OCI-LY7 (cell line): ENCODE results near the gene VSIR.

ENCODE experiments used
- EZH2phosphoT487 ChIP-seq: fragments of 200-600 bp; sonication (generic); IDR thresholded peaks from 2 replicates; pipeline ENCODE4 v1.6.1; 2018; ENCODE audit warnings: low read depth, borderline replicate concordance, mild to moderate bottlenecking, mixed run types, antibody characterized with exemption, low read length, moderate library complexity, mixed read lengths
- TF ChIP-seq, protein P1 (sequence below): fragments of 200-600 bp; sonication (generic); conservative IDR thresholded peaks from 2 replicates; pipeline ENCODE4 v1.5.1; 2014; ENCODE audit warnings: mild to moderate bottlenecking, antibody characterized with exemption, low read length, moderate library complexity, mixed read lengths

DNA sequence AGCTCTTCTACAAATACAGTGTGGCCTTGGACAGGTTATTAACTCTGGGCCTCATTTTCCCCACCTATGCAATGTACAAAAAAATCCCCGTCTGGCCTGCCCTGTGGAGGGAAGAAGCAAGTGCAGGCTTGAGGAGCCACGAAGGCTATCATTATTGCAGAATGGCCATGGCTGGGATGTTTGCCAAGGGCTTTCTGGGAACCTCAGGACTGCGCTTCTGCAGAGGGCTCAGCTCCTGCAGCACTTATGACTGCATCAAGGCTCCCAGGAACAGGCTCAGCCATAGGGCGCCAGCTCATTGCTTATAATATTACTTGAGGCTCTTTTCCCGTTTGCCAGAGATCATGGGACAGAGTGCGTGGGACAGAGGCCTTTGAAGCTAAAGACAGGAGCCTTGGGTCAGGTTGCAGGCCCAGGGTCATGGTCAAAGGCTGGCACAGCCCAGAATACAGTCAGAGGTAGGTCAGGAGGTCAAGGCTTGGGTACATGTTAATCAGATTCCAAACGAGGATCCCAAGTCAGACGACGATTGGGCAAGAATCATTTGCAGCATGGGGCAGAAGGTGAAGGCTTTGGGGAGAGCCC, 33.2 kb downstream of the VSIR start:
- TF ChIP-seq, protein P1, sequence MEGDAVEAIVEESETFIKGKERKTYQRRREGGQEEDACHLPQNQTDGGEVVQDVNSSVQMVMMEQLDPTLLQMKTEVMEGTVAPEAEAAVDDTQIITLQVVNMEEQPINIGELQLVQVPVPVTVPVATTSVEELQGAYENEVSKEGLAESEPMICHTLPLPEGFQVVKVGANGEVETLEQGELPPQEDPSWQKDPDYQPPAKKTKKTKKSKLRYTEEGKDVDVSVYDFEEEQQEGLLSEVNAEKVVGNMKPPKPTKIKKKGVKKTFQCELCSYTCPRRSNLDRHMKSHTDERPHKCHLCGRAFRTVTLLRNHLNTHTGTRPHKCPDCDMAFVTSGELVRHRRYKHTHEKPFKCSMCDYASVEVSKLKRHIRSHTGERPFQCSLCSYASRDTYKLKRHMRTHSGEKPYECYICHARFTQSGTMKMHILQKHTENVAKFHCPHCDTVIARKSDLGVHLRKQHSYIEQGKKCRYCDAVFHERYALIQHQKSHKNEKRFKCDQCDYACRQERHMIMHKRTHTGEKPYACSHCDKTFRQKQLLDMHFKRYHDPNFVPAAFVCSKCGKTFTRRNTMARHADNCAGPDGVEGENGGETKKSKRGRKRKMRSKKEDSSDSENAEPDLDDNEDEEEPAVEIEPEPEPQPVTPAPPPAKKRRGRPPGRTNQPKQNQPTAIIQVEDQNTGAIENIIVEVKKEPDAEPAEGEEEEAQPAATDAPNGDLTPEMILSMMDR = no peak
- TF ChIP-seq EZH2phosphoT487 = no peak
